HG02571 (cell line): ENCODE measurements around the gene EYA2.
"Not testable (repeated sequence)": the region's sequence is repeated elsewhere in the genome, so short reads cannot be mapped to it uniquely, and the experiment has no call there.

Source experiments
- ATAC-seq: cut with Tn5 transposase; IDR thresholded peaks from one replicate; pipeline ENCODE4 v1.9.1; 2021; ENCODE audit warnings: mild to moderate bottlenecking, moderate library complexity; ENCODE audit not compliant: unreplicated experiment

Gene EYA2

DNA sequence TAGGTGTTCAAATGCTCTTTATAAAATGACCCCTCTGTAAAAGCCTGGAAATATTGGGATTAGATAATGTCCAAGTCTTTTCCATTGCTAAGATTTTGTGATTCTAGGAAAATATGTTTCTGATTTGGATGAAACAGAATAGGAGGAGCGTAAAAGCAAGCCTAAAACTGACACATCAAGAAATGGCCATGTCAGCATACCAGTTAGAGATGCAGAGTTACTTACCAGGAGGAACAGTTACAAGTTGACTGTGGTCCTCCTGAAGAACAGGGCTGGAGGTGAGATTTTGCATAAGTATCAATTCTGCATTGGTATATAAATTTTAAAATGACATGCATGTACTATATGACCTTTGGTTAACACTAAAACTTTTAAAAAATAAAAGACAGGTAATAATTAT is 35.3 kb downstream of the EYA2 start:
- ATAC-seq: no peak

DNA sequence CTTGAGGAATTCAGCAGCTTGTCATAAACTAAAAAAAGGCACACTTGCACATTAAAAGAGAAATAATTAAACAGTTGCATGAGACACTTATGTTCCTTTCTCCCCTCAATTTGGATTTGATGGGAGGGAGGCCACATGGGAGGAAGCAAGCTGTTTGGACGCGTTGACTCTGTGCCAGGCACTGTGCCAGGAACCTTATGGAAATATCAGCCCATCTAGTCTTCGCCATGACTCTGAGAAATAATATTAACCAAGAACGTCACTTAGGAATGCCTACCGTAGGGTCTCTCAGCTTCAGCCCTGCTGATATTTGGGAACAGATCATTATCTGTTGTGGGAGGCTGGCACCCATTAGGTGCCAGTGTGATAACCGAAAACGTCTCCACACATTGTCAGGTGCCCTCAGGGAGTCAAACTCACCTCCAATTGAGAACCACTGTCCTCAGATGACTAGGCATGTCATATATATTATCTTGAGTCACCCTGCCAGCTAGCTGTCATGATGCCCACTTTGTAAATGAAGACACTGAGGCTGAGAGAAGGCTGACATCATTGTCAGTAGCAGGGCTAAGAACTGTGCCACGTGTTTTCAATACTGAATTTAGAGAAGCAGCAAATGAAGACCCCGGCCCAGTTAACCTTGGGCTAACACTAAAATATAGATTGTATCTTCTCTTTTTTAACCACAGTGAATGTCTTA is 36.1 kb downstream of the EYA2 start:
- ATAC-seq: no peak

DNA sequence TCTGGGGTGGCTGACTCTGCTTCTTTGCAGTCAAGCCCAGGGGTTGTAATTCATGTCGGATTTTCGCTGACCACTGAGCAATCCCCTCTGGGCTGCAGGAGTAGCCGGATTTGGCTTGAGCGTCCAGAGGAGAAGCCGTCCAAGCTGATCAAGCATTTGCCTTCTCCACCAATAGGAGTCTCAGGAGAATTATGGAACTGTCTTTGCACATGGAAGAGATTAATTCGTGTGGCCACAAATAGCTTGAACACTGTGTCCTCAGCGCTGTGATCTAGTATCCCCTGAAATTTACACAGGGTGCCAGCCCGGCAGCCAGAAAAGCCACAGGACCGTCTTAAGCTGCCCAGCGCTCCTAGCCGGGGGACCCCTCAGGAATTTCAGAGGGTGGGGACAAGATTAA is 37.1 kb downstream of the EYA2 start:
- no peak for ATAC-seq

DNA sequence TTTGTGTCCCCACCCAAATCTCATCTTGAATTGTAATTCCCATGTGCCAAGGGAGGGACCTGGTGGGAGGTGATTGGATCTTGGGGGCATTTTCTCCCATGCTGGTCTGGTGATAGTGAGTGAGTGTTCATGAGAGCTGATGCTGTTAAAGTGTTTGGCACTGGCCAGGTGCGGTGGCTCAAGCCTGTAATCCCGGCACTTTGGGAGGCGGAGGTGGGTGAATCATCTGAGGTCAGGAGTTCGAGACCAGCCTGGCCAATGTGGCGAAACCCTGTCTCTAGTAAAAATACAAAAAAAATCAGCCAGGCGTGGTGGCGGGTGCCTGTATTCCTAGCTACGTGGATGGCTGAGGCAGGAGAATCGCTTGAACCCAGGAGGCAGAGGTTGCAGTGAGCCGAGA is 37.8 kb downstream of the EYA2 start:
- not testable (repeated sequence) for ATAC-seq

DNA sequence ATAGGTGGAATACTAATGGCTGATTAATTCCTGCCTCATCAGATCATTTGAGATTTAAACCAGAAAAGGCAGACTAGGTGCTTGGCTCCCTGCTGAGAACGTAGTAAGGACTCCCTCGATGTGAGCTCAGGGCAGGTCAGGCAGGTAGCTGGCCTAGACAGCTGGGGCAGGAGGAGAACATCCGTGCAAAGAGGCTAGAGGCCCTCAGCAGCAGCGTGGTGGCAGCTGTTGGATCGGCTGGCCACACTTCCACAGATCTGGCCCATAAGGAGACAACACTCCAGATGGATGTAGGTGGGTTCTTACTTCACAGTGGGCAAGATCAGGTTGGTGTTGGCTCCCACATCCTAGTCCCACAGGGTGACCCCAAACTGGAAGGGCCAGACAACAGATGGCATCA is 38.5 kb downstream of the EYA2 start:
- no peak for ATAC-seq

DNA sequence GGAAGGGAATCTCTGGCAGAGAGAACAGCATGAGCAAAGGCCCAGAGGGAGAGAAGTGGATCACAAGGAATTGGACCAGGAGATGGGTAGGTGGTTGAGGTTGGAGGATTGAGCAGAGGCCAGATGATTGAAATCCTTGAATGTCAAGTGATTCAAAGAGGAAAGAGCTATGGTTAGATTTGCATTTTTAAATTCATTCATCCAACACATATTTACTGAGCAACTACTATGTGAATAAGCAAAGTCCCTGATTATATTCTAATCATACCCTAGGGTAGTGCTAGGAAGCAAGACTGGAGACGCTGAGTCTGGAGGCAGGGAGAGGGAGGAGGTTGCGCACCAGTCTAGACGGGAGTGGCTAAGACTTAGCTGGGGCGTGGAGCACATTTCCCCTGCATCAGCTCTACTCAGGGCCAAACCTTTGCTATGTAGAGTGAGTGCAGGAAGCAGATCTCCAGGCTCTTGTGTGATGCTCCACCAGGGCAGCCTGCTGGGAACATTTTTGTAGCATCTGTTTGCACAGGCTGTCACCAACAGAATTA is 40.2 kb downstream of the EYA2 start:
- ATAC-seq: no peak

DNA sequence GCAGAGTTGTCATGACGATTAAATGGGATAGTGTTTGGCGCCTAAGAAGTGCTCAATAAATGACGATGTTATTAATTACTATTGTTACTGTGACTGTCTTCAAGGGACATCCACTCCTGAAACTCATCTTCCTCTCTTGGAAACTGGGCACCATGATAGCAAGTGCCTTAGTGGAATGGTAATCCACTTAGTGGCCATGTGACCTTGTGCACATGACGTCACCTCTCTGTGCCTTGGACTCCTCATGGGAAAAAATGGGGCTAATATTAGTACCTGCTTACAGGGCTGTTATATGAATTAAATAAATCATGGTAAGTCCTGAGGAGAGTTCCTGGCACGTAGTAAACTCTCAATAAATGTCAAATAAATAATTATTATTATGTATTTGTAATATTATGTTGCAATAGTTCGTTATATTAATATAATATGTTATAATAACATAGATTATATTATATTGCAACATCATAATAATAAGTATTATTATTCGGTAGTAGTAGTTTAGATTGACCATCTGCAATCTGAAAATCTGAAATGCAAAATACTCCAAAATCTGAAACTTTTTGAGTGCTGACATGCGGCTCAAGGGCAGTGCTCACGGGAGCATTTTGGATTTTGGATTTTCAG is 40.9 kb downstream of the EYA2 start:
- ATAC-seq: no peak

DNA sequence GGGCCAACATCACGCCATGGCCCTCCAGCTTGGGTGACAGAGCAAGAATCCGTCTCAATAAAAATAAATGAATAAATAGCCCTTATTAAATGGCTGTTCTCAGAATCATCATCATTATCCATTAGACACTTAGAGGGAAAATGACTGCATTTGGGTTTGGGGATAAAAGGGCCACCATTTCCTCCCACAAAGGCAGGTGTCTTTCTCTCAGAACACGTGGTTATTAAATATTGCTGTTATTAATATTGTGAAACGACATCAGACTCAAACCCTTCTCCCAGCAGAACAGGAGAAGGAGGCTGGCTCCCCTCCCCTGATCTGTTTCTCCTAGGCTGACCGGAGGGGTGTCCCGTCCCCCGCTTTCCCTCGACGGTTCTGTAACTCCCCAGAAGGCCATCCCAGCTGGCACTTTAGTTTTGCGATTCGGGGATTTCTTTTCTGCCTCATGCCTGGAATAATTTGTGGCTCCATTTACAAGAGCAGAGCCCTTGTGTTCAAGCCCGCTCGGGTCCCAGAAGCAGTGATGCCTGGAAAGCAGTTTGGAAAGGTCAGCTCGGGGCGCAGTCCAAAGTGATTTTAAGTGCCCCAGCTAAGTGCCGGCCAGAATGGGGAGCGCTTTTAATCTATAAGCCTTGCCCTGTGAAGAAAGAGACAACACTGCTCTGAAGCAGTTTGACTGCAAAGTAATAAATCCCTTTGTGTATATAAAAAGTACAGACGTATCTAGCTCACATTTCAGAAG is 41.9 kb downstream of the EYA2 start:
- ATAC-seq: no peak

DNA sequence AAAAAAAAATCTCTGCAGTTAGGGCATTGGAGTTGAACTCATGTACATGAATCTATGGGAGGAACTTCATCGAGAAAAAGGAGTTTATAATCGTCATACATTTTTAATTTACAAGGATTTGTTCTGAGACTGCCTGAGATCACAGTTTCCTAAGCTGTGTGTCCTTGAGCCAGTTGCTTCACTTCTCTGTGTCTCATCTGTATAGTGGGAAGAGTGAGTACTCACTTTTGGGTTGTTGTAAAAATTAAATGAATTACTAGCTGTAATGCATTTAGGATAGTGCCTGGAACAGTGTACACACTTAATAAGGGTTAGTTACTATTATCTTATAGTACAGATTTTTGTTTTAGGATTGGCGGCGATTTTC is 42.5 kb downstream of the EYA2 start:
- ATAC-seq: no peak

DNA sequence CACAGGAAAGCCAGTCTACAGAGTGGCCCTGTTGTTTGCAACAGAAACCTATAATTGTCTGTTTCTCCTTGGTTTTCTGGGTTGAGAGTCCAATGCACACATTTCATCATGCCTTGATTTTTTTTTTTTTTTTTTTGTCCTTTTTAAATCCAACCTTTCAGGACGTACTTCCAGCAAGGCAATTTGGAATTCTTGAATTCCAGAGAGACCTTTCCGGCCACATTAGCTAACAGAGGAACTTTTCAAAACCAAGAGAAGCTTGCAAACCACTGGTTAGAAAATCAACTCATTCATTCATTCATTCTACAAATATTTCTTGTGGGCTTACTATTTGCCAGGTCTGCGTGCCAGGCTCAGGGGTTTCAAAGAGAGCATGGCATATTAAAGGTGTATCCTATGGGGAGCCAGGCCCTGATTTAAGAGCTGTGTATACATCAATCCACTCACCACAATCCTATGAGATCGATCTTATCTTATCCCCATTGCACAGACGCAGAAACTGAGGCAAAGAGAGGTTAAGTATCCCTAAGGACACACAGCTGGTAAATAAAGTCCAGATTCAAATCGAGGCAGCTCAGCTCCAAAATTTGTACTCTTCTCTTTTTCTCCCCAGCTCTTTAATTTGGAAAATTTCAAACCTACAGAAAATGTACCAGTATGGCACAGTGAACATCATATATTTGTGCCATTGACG is 43.0 kb downstream of the EYA2 start:
- ATAC-seq: no peak

DNA sequence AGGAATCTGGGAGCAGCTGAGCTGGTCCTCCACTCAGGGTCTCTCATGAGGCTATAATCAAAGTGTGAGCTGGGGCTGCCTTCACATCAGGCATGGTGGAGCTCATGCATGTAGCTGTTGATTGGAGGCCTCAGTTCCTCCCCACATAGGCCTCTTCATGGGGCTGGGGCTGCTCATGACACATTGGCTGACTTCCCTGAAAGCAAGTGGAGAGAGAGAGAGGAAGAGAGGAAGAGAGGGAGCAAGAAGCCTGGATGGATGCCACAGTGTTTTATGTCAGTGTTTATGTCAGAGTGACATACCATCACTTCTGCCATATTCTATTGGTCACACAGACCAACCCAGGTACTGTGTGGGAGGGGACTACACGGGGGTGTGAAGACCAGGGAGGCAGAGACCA is 43.8 kb downstream of the EYA2 start:
- ATAC-seq: no peak

DNA sequence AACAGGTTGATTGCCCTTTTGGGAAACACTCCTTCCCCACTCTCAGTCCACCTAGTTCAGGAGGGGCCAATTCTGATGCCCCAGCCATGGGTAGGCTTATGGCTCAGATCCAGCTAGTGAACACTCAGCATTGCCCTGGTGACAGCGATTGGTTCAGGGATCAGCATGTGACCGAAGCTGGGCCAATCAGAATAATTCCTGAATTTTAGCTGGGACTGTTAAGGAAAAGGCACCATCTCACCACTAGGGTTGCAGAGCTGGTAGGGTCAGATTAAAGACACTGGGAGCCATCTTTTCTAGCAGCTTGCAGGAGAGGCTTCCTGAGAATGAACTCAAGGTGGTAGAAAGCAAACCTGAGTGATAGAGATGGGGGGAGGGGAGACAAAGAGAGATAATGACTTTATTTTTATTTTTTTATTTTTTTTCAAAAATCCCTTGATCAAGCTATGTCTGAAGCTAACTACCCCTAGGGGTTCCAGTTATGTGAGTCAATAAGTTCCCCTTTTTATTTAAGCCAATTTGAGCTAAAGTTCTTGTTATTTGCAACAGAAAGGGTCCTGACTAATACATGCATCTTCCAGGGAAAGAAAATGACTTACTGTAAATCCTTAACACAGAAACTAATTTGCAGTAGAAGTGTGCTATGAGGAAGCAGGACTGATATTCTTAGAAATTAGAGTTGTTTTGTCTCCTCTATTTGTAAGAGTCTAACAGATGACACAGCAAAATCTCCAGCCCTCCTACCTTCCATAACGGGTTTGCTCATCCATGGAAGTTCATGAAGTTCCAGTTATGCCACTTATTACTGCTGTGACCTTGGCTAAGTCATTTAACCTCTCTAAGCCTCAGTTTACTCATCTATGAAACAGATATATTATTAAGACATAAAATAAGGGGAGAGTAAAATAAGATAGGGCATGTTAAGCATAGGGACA is 44.7 kb downstream of the EYA2 start:
- ATAC-seq: no peak

DNA sequence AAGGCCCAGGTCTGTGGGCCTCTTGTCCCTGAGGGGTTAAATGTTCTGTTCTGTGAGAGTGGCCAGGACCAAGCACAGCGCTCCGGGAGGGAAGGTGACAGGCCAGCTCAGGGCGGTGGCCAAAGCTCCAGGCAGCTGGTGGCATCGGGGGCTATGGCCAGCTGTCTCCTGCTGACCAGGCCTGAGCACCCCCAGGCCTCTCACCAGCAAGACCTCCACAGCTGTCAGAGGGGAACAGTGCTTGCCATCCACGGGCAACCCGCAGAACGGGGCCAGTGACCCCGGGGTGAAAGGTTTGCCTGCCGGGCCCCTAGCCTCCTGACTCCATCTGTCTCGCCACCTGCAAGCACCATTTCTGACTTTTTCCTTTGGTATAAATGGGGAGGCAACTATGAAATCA is 46.0 kb downstream of the EYA2 start:
- no peak for ATAC-seq

DNA sequence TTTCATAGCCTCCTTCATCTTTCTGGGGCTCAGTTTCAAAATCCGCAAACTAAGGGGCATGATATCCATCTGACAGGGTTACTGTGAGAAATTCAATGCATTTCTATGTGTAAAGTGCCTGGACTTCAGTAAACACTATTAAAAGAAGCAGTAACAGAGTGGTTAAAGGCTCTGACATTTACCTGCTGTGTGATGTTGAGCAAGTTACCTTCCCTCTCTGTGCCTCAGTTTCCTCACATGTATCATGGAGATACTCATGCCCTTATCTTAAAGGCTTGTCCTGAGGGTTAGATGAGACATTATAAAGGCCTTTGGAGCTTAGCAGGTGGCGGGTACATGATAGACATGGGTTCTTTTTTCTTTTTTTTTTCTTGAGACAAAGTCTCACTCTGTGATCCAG is 46.8 kb downstream of the EYA2 start:
- ATAC-seq: no peak

DNA sequence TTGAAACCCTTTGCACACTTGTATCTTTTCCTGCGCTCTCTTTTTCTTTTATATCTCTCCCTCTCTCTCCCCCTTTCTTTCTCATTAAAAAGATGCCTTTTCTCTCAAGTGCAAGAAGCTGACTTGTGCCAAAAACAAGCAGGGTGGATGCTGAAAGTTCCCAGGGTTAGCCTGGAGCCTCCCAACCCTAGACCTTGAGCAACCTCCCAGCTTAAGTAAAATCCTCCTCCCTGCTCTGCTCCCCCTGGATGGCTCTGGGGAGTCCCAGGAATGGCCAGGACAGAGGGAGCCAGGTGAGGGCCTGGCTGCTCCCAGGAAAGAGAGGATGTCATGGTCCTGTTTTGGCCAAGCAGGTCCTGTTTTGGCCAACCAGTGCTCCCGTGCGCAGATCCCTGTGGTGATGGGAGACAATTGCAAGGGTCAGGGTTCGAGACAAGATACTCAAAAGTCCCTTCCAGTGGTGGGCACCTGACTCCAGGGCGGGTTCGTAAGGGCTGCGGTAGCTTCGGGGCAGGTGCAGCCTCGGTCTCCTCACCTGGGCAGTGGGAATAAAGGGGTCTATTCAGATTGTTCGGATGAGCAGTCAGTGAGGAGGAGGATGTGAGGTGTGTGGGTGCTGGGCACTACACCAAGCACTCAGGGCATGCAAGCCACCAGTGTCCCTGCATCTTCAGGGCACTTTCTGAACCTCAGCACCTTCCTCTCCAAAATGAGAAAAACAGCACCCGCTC is 49.4 kb downstream of the EYA2 start:
- ATAC-seq: no peak

DNA sequence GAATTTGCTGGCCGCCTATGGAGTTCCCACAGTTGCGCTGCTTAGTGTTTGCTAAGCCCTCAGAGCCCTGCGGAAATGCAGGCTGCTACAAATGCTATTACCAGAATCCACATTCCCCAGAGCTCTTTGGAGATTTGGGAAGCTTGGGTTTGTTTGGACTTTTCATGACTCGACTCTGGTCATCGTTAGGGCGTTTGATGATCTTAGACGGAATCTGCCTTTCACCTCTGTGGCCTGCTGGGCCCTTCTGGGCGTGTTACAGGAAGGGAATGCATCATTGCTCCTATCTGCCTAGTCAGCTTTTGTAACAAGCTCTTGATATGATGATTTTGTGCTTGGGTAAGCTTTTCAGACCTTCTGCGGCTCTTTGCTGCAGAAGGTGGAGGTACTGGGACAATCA is 50.8 kb downstream of the EYA2 start:
- no peak for ATAC-seq

DNA sequence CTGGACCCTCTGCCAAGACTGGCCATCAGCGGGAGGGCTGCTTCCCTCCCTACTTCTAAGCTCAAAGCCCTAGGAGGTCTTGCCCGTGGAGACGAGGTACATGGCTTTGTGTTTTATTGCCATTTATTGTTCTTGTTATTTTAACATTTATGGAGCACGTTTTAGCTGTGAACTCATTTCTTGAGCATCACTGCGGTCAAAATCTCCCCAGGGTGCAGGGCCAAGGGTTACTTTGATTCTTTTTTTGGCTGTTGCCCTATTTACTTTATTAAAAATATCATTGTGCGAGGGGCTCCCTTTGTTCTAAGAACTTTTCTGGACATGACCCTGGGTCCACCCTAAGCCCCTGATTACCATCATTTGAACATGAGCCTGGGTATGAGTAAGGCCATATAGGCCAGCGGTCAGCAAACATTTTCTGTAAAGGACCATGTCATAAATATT is 51.6 kb downstream of the EYA2 start:
- ATAC-seq: no peak

DNA sequence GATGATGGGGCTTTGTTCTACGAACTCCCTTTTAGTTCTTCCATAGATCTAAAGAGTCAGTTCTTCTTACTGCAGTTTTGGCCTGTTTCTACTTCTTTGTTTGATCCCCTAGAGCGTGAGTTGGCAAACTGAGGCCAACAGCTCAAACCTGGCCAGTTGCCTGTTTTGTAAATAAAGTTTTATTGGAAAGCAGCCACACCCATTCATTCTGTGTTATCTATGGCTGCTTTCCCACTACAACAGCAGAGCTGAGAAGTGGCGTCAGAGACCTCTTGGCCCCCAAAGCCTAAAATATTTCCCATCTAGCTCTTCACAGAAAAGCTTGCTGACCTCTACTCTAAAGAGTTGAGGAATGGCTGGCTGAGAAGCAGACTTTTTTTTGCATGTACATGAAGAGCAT is 52.2 kb downstream of the EYA2 start:
- ATAC-seq: no peak

DNA sequence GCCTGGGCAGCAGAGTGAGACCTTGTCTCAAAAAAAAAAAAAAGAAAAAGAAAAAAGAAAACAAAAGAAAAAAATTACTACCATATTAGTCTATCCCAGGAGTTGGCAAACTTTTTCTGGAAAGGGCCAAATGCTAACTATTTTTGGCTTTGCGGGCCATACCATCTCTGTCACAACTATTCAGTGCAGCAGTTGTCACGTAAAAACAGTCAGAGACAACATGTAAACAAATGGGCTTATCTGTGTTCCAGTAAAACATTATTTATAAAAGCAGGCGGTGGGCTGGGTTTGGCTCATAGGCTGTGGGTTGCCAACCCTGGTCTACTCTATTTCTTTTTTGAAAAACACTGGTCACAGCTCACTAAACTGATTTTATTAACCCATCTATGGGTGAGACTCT is 53.4 kb downstream of the EYA2 start:
- ATAC-seq: no peak

DNA sequence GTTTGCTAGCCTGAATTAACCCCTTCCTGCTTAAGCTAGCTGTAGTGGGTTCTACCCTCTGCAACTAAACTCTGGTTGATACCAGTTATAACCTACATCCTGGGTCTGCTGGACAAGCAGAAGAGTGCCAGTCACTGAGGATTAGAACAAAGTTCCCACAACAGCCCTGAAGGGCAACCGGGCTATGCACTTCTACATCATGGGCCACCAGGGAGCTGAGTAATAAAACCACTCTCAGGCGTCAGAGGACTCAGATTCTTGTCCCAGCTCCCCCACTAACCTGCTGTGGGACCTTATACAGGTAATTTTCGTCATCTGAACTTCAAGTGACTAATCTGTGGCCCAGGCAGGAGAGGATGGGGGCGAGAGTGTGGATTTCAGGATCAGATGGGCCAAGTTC is 56.8 kb downstream of the EYA2 start:
- ATAC-seq: no peak
